DMS 273 (cell line): ENCODE measurements around the gene FRS2.
"Not testable (repeated sequence)": the region's sequence is repeated elsewhere in the genome, so short reads cannot be mapped to it uniquely, and the experiment has no call there.

Experiments used
- DNase-seq: peaks from one replicate; lab custom pipeline; 2025; ENCODE audit not compliant: unreplicated experiment; lab: John Stamatoyannopoulos, UW

FRS2 gene, protein sequence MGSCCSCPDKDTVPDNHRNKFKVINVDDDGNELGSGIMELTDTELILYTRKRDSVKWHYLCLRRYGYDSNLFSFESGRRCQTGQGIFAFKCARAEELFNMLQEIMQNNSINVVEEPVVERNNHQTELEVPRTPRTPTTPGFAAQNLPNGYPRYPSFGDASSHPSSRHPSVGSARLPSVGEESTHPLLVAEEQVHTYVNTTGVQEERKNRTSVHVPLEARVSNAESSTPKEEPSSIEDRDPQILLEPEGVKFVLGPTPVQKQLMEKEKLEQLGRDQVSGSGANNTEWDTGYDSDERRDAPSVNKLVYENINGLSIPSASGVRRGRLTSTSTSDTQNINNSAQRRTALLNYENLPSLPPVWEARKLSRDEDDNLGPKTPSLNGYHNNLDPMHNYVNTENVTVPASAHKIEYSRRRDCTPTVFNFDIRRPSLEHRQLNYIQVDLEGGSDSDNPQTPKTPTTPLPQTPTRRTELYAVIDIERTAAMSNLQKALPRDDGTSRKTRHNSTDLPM

GRCh38 chr12:69470189-69471075, at the start of gene FRS2:
Gene FRS2, plus strand, starts transcription at chr12:69470388. Its CDS starts 98,643 bp downstream, at chr12:69569031.
- DNase-seq, result peak; percentile 92

DNA sequence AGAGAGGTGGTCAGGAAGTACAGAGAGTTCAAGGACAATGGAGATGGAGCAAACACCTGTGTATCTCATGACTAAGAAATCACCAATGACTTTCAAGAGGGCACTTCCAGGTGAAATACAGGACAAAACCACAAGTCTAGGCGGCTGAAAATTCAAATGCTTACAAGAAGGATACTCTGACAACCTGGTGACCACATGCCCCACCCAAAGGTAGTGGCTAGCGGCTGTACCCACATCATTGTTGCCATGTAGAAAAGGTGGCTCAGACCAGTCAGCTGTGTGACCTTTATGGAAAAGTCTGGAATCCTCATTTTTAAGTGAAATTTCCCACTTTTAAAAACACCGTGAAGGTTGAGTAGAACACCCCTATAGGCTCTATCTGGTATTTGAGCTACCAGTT, 48.6 kb upstream of the FRS2 start:
- no peak for DNase-seq

DNA sequence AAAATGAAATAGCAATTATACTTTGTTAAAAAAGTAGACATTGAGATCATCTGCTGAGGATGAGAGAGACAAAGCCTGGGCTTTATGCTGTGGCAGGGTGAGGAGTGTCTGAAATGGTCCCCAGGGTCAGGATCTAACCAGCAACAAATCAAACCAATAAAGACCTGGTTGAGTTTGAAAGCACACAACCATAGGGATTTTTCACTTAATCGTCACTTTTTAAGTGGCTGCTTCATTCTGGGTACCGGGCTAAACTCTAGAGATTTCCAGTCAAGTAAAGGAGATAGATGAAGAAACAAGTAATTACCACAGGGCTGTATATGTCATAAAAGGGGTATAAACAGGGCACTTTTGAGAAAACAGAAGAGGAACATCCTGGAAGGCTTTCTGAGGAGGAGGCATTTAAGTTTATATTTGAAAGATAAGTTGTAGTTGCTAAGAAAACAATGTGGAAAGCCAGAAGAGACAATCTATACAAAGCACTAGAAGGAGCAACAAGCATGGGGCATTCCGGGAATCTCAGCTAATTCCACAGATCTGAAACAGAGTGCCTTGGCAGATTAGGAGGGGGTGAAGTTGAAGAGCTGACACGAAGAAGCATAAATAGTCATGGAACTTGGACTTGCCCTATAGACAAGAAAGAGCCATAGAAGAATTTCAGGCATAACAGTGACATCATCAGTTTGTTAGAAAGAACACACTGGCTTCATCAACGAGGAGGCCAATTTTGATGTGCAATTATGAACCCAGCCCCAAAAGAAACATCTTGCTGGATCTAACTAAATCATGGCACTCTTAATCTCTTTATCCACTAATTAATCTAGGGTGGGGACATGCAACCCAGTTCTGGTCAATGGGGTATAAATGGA, 46.9 kb upstream of the FRS2 start:
- DNase-seq, result no peak

GRCh38 chr12:69425417-69425816, 44.8 kb upstream of the FRS2 start:
- DNase-seq, result no peak

- DNase-seq, result no peak
These were observed 41.7 kb upstream of the FRS2 start for GRCh38 chr12:69428351-69429073.

DNA sequence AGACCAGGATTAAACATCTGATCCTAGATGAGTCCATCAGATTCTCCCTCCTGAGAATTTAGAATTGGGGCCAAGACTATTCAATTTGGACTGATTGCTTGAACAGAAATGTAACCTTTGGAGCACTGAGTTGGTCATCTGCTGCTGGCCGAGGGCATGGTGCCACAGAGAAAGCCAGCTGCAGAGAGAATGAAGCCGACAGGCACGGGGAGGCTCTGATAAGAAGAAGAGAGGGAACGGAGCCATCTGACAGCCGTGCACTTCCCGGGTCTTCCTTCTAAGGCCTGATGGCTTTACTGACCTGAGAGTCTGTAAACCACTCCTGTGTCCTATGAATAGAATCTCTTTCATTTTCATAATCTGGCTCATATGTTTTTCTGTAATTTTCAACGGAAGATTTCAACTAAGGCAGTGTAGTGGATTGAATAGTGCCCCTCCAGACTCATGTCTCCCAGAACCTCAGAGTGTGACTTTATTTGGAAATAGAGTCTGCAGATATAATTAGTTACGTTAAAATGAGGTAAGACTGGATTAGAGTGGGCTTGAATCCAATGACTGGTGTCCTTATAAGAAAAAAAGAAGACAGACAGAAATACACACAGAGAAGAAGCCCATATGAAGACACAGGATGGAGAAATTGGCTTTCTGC, 39.1 kb upstream of the FRS2 start:
- DNase-seq, result no peak

- DNase-seq, result no peak
These were observed 38.5 kb upstream of the FRS2 start for GRCh38 chr12:69431591-69432222.

GRCh38 chr12:69433653-69434052, 36.5 kb upstream of the FRS2 start:
- no peak for DNase-seq

DNA sequence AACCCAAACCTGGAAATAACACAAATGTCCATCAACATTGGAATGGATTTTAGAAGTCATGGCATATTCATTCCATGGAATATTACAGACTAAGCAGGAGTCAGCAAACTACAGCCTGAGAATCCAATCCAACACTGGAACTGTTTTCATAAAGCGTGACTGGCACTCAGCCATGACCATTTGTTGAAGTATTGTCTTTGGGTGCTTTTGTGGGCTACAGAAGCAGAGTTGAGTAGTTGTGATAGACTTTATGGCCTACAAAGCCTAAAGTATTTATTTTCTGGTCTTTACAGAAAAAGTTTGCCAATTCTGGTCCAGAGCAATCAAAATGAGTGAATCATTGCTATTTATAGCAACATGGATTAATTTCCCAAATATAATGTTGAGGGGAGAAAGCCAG, 34.5 kb upstream of the FRS2 start:
- DNase-seq, result no peak

DNA sequence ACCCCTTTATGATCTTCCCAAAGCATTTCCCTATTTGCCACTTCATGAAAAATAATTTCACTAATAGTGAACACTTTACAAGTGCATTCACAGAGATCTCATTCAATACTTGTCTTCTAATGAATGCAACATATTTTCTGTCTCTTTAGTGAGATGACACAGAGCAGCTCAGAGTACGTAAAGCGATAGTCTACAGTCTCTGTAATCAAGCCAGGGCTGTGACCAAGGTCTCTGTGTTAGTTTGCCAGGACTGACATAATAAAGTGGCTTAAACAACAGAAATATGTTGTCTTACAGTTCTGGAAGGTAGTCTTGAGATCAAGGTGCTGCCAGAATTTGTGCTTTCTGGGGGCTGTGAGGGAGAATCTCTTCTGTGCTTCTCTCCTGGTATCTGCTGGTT, 33.1 kb upstream of the FRS2 start:
- DNase-seq, result no peak

DNA sequence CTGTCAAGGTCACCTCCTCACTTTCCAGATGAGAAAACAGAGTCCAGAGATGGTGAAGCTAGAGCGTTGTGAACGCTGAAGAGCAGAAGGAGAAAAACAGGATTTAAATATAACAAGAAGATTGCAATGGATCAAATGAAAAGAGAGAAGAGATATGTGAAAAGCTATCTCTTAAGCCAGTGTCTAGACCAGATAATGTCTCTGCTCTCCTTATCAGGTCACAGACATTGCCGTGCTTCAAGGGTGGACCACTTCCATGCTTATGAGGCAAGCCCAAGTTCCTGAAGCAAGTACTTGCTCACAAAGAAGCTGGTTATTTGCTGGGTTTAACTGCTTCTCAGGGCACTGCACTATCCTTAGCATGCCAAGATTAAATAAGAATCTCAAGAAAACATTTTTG, 31.6 kb upstream of the FRS2 start:
- DNase-seq, result no peak

GRCh38 chr12:69440016-69440415, 30.2 kb upstream of the FRS2 start:
- no peak for DNase-seq

DNA sequence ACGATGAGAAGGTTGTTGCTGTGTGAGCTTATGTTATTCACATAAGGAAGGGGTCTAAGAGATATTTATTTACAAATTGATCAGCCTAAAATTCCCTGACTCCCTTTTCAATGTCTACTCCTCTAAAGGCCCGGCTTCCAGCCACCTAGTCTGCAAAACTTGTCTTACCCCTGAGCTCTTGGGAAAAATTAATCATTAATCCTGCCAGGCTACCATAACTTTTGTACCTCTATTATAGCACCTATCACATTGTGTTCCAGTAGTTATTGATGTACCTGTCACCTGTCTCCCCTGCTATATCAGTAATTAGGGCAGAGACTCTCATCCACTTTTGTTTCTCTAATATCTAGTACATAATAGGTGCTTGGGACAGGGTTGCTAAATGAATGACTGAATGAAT, 29.3 kb upstream of the FRS2 start:
- no peak for DNase-seq

DNA sequence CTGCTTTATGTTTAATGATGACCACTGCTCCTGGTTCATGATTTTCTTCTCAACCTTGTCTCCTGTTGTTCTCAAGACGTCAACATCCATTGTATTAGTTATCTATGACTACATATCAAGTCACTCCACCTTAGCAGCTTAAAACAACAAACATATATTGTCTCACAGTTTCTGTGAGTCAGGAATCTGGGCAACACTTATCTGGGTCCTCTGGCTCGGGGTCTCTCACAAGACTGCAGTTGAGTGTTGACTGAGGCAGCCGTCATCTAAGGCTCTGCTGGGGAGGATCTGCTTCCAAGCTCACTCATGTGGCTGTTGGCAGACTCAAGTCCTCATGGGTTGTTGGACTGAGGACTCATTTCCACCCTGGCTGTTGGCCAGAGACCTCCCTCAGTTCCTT, 27.3 kb upstream of the FRS2 start:
- no peak for DNase-seq

DNA sequence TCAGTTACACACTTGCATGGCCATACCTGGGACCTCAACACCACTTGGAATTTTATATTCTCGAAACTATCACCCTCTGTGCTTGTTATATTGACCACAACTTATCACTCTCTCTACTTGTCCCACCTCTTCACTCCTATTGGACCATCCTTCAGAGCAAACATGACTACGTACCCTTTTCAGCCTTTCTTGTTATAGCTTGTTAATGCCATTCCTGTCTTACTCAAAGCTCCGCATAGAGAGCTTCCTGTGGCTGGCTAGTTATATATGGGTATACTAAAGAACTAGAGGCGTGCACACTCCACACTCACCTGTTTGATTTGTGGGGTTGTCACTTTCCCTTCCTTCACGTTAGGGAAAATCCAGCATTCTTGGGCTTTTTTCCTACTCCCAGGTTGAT, 26.3 kb upstream of the FRS2 start:
- DNase-seq, result no peak

GRCh38 chr12:69447892-69448291, 22.3 kb upstream of the FRS2 start:
- DNase-seq, result no peak

DNA sequence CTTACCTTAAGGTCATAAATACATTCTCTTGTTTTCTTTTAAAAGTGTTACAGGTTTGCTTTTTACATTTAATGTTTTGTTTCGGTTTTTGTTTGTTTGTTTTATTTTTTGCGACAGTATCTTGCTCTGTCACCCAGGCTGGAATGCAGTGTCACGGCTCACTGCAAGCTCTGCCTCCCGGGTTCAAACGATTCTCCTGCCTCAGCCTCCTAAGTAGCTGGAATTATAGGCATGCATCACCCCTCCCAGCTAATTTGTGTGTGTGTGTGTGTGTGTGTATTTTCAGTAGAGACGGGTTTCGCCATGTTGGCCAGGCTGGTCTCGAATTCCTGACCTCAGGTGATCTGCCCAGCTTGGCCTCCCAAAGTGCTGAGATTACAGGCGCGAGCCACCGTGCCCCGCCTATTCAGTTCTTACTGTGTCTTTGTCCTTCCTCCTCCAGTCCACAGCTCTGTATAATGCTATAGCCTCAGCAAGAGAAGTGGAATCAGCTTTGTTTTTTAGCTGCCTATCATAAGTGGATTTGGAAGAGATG, 17.5 kb upstream of the FRS2 start:
- not testable (repeated sequence) for DNase-seq

DNA sequence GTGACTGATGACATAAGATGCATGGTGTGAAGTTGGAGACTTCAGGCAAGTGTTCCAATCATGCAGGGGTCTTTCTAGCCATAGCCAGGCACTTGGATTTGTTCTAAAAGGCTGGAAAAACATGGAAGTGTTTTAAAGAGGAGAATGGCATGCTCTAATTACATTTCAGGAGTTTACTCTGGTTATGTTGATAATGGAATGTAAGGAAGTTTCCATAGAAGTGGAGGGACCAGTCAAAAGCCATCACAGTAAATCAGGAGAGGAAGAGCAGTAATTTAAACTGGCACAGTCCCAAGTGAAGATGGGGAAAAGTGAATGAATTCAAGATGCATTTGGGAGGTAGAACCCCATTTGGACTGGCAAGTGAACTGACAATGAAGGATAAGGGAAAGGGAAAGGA, 13.9 kb upstream of the FRS2 start:
- no peak for DNase-seq

GRCh38 chr12:69457433-69457832, 12.8 kb upstream of the FRS2 start:
- no peak for DNase-seq
